GM19328 (cell line): ENCODE results near the gene ABR.
"Not testable (repeated sequence)": the region's sequence is repeated elsewhere in the genome, so short reads cannot be mapped to it uniquely, and the experiment has no call there.

ENCODE experiments used
- ATAC-seq: cut with Tn5 transposase; IDR thresholded peaks from one replicate; pipeline ENCODE4 v1.9.1; 2021; ENCODE audit warnings: mild to moderate bottlenecking, moderate library complexity; ENCODE audit not compliant: unreplicated experiment

Gene ABR

GRCh38 chr17:1123393-1123831 is 56.4 kb downstream of the ABR start:
- no peak for ATAC-seq

- no peak for ATAC-seq
Observed at GRCh38 chr17:1122533-1123392, 57.0 kb downstream of the ABR start.

- ATAC-seq: not testable (repeated sequence)
Observed at GRCh38 chr17:1121442-1121817, 58.4 kb downstream of the ABR start.

GRCh38 chr17:1120596-1121441 is 59.0 kb downstream of the ABR start:
- ATAC-seq: no peak

- no peak for ATAC-seq
Observed at GRCh38 chr17:1119924-1120323, 59.9 kb downstream of the ABR start.

- ATAC-seq: no peak
Observed at GRCh38 chr17:1116602-1117001, 63.2 kb downstream of the ABR start.

- no peak for ATAC-seq
Observed at GRCh38 chr17:1112875-1113274, 66.9 kb downstream of the ABR start.

GRCh38 chr17:1111599-1112443 is 68.0 kb downstream of the ABR start:
- ATAC-seq: no peak

- no peak for ATAC-seq
Observed at GRCh38 chr17:1110862-1111598, 68.8 kb downstream of the ABR start.

- no peak for ATAC-seq
Observed at GRCh38 chr17:1110541-1110861, 69.3 kb downstream of the ABR start.

- ATAC-seq: no peak
Observed at GRCh38 chr17:1109606-1110540, 69.9 kb downstream of the ABR start.

GRCh38 chr17:1108765-1109605 is 70.8 kb downstream of the ABR start:
- ATAC-seq: no peak

- ATAC-seq: no peak
Observed at GRCh38 chr17:1108478-1108764, 71.4 kb downstream of the ABR start.

GRCh38 chr17:1107777-1108477 is 71.9 kb downstream of the ABR start:
- ATAC-seq: no peak

- ATAC-seq: no peak
Observed at GRCh38 chr17:1107083-1107776, 72.6 kb downstream of the ABR start.

- ATAC-seq: no peak
Observed at GRCh38 chr17:1104222-1104621, 75.6 kb downstream of the ABR start.

- no peak for ATAC-seq
Observed at GRCh38 chr17:1100382-1100781, 79.4 kb downstream of the ABR start.

- no peak for ATAC-seq
Observed at GRCh38 chr17:1099242-1099641, 80.5 kb downstream of the ABR start.
